Neural progenitor cell (in vitro differentiated cells): Measurements from ENCODE around the gene WDR33.

Source experiments
- EZH2 ChIP-seq: fragments of 200-600 bp; sonication (generic); IDR thresholded peaks from 2 replicates; pipeline ENCODE4 v1.6.1; 2017; ENCODE audit warnings: antibody characterized with exemption, mild to moderate bottlenecking, moderate library complexity
- EZH2phosphoT487 ChIP-seq: fragments of 200-600 bp; sonication (generic); IDR thresholded peaks from 2 replicates; pipeline ENCODE4 v1.6.1; 2017; ENCODE audit warnings: antibody characterized with exemption
- TF ChIP-seq, protein P1 (sequence below): fragments of 200-600 bp; sonication (generic); IDR thresholded peaks from 2 replicates; pipeline ENCODE4 v1.5.1; 2017; ENCODE audit warnings: antibody characterized with exemption, mild to moderate bottlenecking

DNA sequence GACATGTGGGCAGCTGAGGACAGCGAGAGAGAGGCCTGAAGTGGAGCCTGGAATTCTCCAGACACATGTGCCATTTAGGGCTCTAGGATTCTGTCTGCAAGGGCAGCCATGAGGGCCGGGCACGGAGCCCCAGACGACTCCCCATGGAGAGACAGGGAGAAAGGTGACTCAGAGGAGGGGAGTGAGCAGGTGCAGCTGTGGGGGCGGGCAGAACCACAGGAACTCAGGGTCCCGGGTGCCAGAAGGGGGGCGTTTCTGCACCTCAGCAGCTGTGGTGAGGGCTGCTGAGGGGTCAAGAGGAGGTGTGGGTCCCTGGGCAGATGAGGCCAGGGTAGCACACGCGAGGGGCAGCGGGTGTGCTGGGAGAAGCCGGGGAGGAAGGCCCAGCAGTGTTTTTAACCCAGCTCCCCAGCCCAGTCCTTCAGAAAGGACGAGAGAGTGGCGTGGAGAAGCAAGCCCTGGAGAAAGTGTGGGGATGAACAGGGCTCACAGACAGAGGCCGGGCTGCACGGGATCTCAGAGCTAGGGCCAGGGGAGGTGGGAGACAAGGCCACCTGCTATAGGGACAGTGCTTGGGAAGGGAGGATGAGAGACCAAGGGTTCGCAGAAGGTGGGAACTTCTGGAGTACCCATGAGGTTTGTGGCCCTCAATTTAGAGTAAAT is 157.4 kb downstream of the WDR33 start:
- TF ChIP-seq, protein P1, sequence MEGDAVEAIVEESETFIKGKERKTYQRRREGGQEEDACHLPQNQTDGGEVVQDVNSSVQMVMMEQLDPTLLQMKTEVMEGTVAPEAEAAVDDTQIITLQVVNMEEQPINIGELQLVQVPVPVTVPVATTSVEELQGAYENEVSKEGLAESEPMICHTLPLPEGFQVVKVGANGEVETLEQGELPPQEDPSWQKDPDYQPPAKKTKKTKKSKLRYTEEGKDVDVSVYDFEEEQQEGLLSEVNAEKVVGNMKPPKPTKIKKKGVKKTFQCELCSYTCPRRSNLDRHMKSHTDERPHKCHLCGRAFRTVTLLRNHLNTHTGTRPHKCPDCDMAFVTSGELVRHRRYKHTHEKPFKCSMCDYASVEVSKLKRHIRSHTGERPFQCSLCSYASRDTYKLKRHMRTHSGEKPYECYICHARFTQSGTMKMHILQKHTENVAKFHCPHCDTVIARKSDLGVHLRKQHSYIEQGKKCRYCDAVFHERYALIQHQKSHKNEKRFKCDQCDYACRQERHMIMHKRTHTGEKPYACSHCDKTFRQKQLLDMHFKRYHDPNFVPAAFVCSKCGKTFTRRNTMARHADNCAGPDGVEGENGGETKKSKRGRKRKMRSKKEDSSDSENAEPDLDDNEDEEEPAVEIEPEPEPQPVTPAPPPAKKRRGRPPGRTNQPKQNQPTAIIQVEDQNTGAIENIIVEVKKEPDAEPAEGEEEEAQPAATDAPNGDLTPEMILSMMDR = no peak
- TF ChIP-seq EZH2 (no peak), EZH2phosphoT487 (no peak)
